ENCODE measurements around the gene S100A13. TPM values are rescaled to one million over a fixed set of nuclear protein-coding genes. Genes with fewer than 3 reads are reported as not detected.
"Not testable (repeated sequence)": the region's sequence is repeated elsewhere in the genome, so short reads cannot be mapped to it uniquely, and the experiment has no call there.

S100A13 gene
- total RNA-seq, 2 experiments from 2014 or later = 8.1 to 9.4 TPM

- Mint-ChIP-seq H3K36me3 (ENCODE audit: low read depth) (no peaks in the 10 kb centered on the region), H3K4me1 (ENCODE audit: low read depth) (peaks cover 12% of the 10 kb centered on the region), H3K27me3 (peaks cover 20% of the 10 kb centered on the region), H3K27ac (no peak overlapping the region), H3K9me3 (no peaks in the 10 kb centered on the region), H3K4me3 (no peak overlapping the region)
- ChIA-PET CTCF (interaction anchor here (0.6 to 2.8 kb wide), 9 partner anchors 9 to 224 kb away, joined by 3 to 14 read pairs (median 4); partner anchors contain the start of genes S100A13 and S100A14), POLR2A (interaction anchor here (0.9 kb wide), 1 partner anchor 104 kb away, joined by 3 read pairs; no protein-coding TSS in a partner anchor)
- ATAC-seq = no peak
- no peak for DNase-seq
- no peak for TF ChIP-seq CTCF (IDR thresholded peaks at IDR 0.05)
- intact Hi-C loops (cut with micrococcal nuclease) = no loop called here
These were observed 50.2 kb downstream of the S100A13 start for GRCh38 chr1:153577138-153577537.

GRCh38 chr1:153575497-153575896 is 51.8 kb downstream of the S100A13 start:
- H3K9me3 Mint-ChIP-seq; H3K4me3 Mint-ChIP-seq; H3K36me3 Mint-ChIP-seq (ENCODE audit: low read depth); DNase-seq; ATAC-seq; H3K27ac Mint-ChIP-seq; intact Hi-C loops (cut with micrococcal nuclease): not testable (repeated sequence)
- CTCF ChIA-PET = interaction anchor here (0.9 to 1.5 kb wide), 2 partner anchors 65 to 81 kb away, joined by 3 to 9 read pairs; no protein-coding TSS in a partner anchor
- POLR2A ChIA-PET = interaction anchor here (1.3 kb wide), 1 partner anchor 23 kb away, joined by 3 read pairs; no protein-coding TSS in a partner anchor
- H3K4me1 Mint-ChIP-seq (ENCODE audit: low read depth) = peaks cover 19% of the 10 kb centered on the region
- peaks cover 20% of the 10 kb centered on the region for H3K27me3 Mint-ChIP-seq

- intact Hi-C loops (cut with micrococcal nuclease); DNase-seq; ATAC-seq; H3K4me3 Mint-ChIP-seq; H3K36me3 Mint-ChIP-seq (ENCODE audit: low read depth); H3K27ac Mint-ChIP-seq; H3K9me3 Mint-ChIP-seq; POLR2A ChIA-PET: not testable (repeated sequence)
- CTCF ChIA-PET = interaction anchor here (1.5 to 7.7 kb wide), 2 partner anchors 42 to 65 kb away, joined by 9 to 191 read pairs; partner anchors contain the start of gene S100A6
- peaks cover 19% of the 10 kb centered on the region for H3K4me1 Mint-ChIP-seq (ENCODE audit: low read depth)
- peaks cover 20% of the 10 kb centered on the region for H3K27me3 Mint-ChIP-seq
These were observed 52.2 kb downstream of the S100A13 start for GRCh38 chr1:153575081-153575491.

- Mint-ChIP-seq H3K4me1 (ENCODE audit: low read depth) (peaks cover 27% of the 10 kb centered on the region), H3K9me3 (no peaks in the 10 kb centered on the region), H3K36me3 (ENCODE audit: low read depth) (no peaks in the 10 kb centered on the region), H3K27ac (peak overlapping the region; percentile 69), H3K27me3 (peaks cover 16% of the 10 kb centered on the region), H3K4me3 (no peak overlapping the region)
- TF ChIP-seq CTCF (IDR thresholded peaks at IDR 0.05) = no peak
- CTCF ChIA-PET = interaction anchor here (0.7 to 7.7 kb wide), 19 partner anchors 9 to 99 kb away, joined by 3 to 191 read pairs (median 5); partner anchors contain the start of genes CHTOP, S100A1, S100A13 and S100A6
- intact Hi-C loops (cut with micrococcal nuclease) = no loop called here
- DNase-seq (no peak), ATAC-seq (no peak)
- POLR2A ChIA-PET = interaction anchor here (0.8 to 6.3 kb wide), 6 partner anchors 8 to 72 kb away, joined by 3 to 80 read pairs (median 3); partner anchors contain the start of gene S100A6
These were observed 54.0 kb downstream of the S100A13 start for GRCh38 chr1:153573351-153573750.

- ChIA-PET POLR2A (interaction anchor here (0.6 to 6.3 kb wide), 13 partner anchors 9 to 1508 kb away, joined by 3 to 80 read pairs (median 3); partner anchors contain the start of gene S100A6), CTCF (interaction anchor here (0.7 to 7.7 kb wide), 33 partner anchors 9 to 156 kb away, joined by 3 to 191 read pairs (median 5); partner anchors contain the start of genes CHTOP, NPR1, S100A1 and S100A13)
- peak; percentile 67 for TF ChIP-seq CTCF (IDR thresholded peaks at IDR 0.05)
- peak; percentile 79 for ATAC-seq
- DNase-seq = peak; percentile 78
- H3K27ac Mint-ChIP-seq = peak overlapping the region; percentile 69
- H3K9me3 Mint-ChIP-seq = no peaks in the 10 kb centered on the region
- intact Hi-C loops (cut with micrococcal nuclease) = no loop called here
- H3K4me3 Mint-ChIP-seq = no peak overlapping the region
- peaks cover 34% of the 10 kb centered on the region for H3K4me1 Mint-ChIP-seq (ENCODE audit: low read depth)
- H3K36me3 Mint-ChIP-seq (ENCODE audit: low read depth) = no peaks in the 10 kb centered on the region
- peaks cover 8% of the 10 kb centered on the region for H3K27me3 Mint-ChIP-seq
These were observed 54.7 kb downstream of the S100A13 start for GRCh38 chr1:153572569-153573015.

- ATAC-seq (no peak), DNase-seq (no peak)
- H3K4me3 Mint-ChIP-seq = no peak overlapping the region
- POLR2A ChIA-PET = interaction anchor here (0.7 to 6.3 kb wide), 7 partner anchors 8 to 76 kb away, joined by 3 to 80 read pairs (median 4); partner anchors contain the start of genes CHTOP and S100A6
- no peaks in the 10 kb centered on the region for H3K36me3 Mint-ChIP-seq (ENCODE audit: low read depth)
- peaks cover 3% of the 10 kb centered on the region for H3K27me3 Mint-ChIP-seq
- intact Hi-C loops (cut with micrococcal nuclease) = no loop called here
- CTCF ChIA-PET = interaction anchor here (0.7 to 7.7 kb wide), 23 partner anchors 8 to 157 kb away, joined by 3 to 191 read pairs (median 6); partner anchors contain the start of genes CHTOP, NPR1, S100A1 and S100A13
- TF ChIP-seq CTCF (IDR thresholded peaks at IDR 0.05) = no peak
- peak overlapping the region; percentile 27 for H3K27ac Mint-ChIP-seq
- no peaks in the 10 kb centered on the region for H3K9me3 Mint-ChIP-seq
- peaks cover 41% of the 10 kb centered on the region for H3K4me1 Mint-ChIP-seq (ENCODE audit: low read depth)
These were observed 55.6 kb downstream of the S100A13 start for GRCh38 chr1:153571706-153572105.
